HG03103 (cell line): ENCODE measurements around the gene ARID4A.
A peak's percentile ranks its signal among the peaks of the same experiment; 100 is the strongest.
"Not testable (repeated sequence)": the region's sequence is repeated elsewhere in the genome, so short reads cannot be mapped to it uniquely, and the experiment has no call there.

ENCODE experiments used
- ATAC-seq: cut with Tn5 transposase; IDR thresholded peaks from one replicate; pipeline ENCODE4 v1.9.1; 2021; ENCODE audit warnings: low read depth; ENCODE audit not compliant: unreplicated experiment

Gene ARID4A

GRCh38 chr14:58292187-58292586 lies 6.2 kb upstream of the ARID4A start:
- no peak for ATAC-seq

GRCh38 chr14:58294201-58294600 lies 4.2 kb upstream of the ARID4A start:
- no peak for ATAC-seq

- ATAC-seq: no peak
Measured at GRCh38 chr14:58296726-58297125, 1.6 kb upstream of the ARID4A start.

- ATAC-seq: peak; percentile 0
Measured at GRCh38 chr14:58297412-58297761, 968 bp upstream of the ARID4A start.

- peak; percentile 75 for ATAC-seq
Measured at GRCh38 chr14:58297762-58298476, 436 bp upstream of the ARID4A start.

GRCh38 chr14:58299401-58300330 lies 1.3 kb downstream of the ARID4A start:
- no peak for ATAC-seq

- ATAC-seq: no peak
Measured at GRCh38 chr14:58301416-58301815, 3.1 kb downstream of the ARID4A start.

- no peak for ATAC-seq
Measured at GRCh38 chr14:58305730-58306129, 7.4 kb downstream of the ARID4A start.

GRCh38 chr14:58307597-58308316 lies 9.4 kb downstream of the ARID4A start:
- no peak for ATAC-seq

- no peak for ATAC-seq
Measured at GRCh38 chr14:58309086-58309485, 10.7 kb downstream of the ARID4A start.

- no peak for ATAC-seq
Measured at GRCh38 chr14:58313699-58314098, 15.3 kb downstream of the ARID4A start.

- no peak for ATAC-seq
Measured at GRCh38 chr14:58315606-58316005, 17.3 kb downstream of the ARID4A start.

GRCh38 chr14:58327019-58327418 lies 28.7 kb downstream of the ARID4A start:
- ATAC-seq: no peak

GRCh38 chr14:58331111-58331510 lies 32.8 kb downstream of the ARID4A start:
- ATAC-seq: peak; percentile 91

GRCh38 chr14:58332561-58332960 lies 34.2 kb downstream of the ARID4A start:
- no peak for ATAC-seq

GRCh38 chr14:58339666-58340065 lies 41.3 kb downstream of the ARID4A start:
- not testable (repeated sequence) for ATAC-seq

- ATAC-seq: no peak
Measured at GRCh38 chr14:58341152-58341748, 42.9 kb downstream of the ARID4A start.

GRCh38 chr14:58343535-58343934 lies 45.2 kb downstream of the ARID4A start:
- not testable (repeated sequence) for ATAC-seq

GRCh38 chr14:58353516-58354299 lies 55.4 kb downstream of the ARID4A start:
- no peak for ATAC-seq

GRCh38 chr14:58354808-58355207 lies 56.5 kb downstream of the ARID4A start:
- ATAC-seq: no peak
